Progenitor cell of endocrine pancreas (in vitro differentiated cells): ENCODE measurements around the gene SIGLEC5. TPM values are rescaled to one million over a fixed set of nuclear protein-coding genes. Genes with fewer than 3 reads are reported as not detected.

Source experiments
- DNase-seq: peaks from one replicate; pipeline ENCODE4 v3.0.0; 2021; ENCODE audit warnings: low spot score; ENCODE audit not compliant: unreplicated experiment
- H3K27ac Mint-ChIP-seq: 2 replicates; pipeline ENCODE4 v1.8.0; 2021; ENCODE audit warnings: mild to moderate bottlenecking, moderate library complexity, mixed read lengths
- H3K27me3 Mint-ChIP-seq: 2 replicates; pipeline ENCODE4 v1.8.0; 2021; ENCODE audit warnings: mixed read lengths
- H3K36me3 Mint-ChIP-seq: 2 replicates; pipeline ENCODE4 v1.8.0; 2022; ENCODE audit warnings: mixed read lengths; ENCODE audit not compliant: insufficient read depth
- H3K4me1 Mint-ChIP-seq: 2 replicates; pipeline ENCODE4 v1.8.0; 2021; ENCODE audit warnings: low read depth, mixed read lengths
- H3K4me3 Mint-ChIP-seq: 2 replicates; pipeline ENCODE4 v1.8.0; 2021; ENCODE audit warnings: low read depth, mild to moderate bottlenecking, moderate library complexity, mixed read lengths
- H3K9me3 Mint-ChIP-seq: 2 replicates; pipeline ENCODE4 v1.8.0; 2021; ENCODE audit warnings: low read depth, mixed read lengths
- CTCF ChIP-seq: fragments of 200-600 bp; sonication (generic); IDR thresholded peaks from one replicate; pipeline ENCODE4 v1.5.0; 2021; ENCODE audit warnings: antibody characterized with exemption, mild to moderate bottlenecking; ENCODE audit not compliant: unreplicated experiment
- total RNA-seq: library from RNA; stranded (reverse); gene quantifications from 2 replicates; pipeline ENCODE4 v1.2.1, GENCODE V29; 2021

SIGLEC5 gene
- total RNA-seq, 1 donor from 2014 or later = not detected

- no peak for DNase-seq
- TF ChIP-seq CTCF = no peak
- Mint-ChIP-seq H3K9me3 (peaks cover 46% of the 10 kb centered on the region), H3K36me3 (peaks cover 68% of the 10 kb centered on the region), H3K4me3 (no peak overlapping the region), H3K27me3 (no peaks in the 10 kb centered on the region), H3K4me1 (no peaks in the 10 kb centered on the region), H3K27ac (no peak overlapping the region)
Measured at GRCh38 chr19:51586799-51587198, 43.4 kb downstream of the SIGLEC5 start.

GRCh38 chr19:51586103-51586728 lies 44.0 kb downstream of the SIGLEC5 start:
- no peak overlapping the region for H3K27ac Mint-ChIP-seq
- H3K4me3 Mint-ChIP-seq = no peak overlapping the region
- H3K36me3 Mint-ChIP-seq = peaks cover 73% of the 10 kb centered on the region
- no peak for DNase-seq
- no peaks in the 10 kb centered on the region for H3K27me3 Mint-ChIP-seq
- no peak for TF ChIP-seq CTCF
- H3K9me3 Mint-ChIP-seq = peaks cover 46% of the 10 kb centered on the region
- no peaks in the 10 kb centered on the region for H3K4me1 Mint-ChIP-seq

- Mint-ChIP-seq H3K27ac (no peak overlapping the region), H3K27me3 (no peaks in the 10 kb centered on the region), H3K4me1 (peaks cover 6% of the 10 kb centered on the region), H3K36me3 (peaks cover 19% of the 10 kb centered on the region), H3K9me3 (no peaks in the 10 kb centered on the region), H3K4me3 (no peak overlapping the region)
- TF ChIP-seq CTCF = no peak
- DNase-seq = no peak
Measured at GRCh38 chr19:51576850-51577249, 53.4 kb downstream of the SIGLEC5 start.

GRCh38 chr19:51573331-51573730 lies 56.9 kb downstream of the SIGLEC5 start:
- H3K27ac Mint-ChIP-seq = no peak overlapping the region
- no peaks in the 10 kb centered on the region for H3K9me3 Mint-ChIP-seq
- H3K4me1 Mint-ChIP-seq = peaks cover 13% of the 10 kb centered on the region
- TF ChIP-seq CTCF = no peak
- H3K4me3 Mint-ChIP-seq = no peak overlapping the region
- peaks cover 5% of the 10 kb centered on the region for H3K27me3 Mint-ChIP-seq
- peaks cover 7% of the 10 kb centered on the region for H3K36me3 Mint-ChIP-seq
- DNase-seq = no peak

- no peak overlapping the region for H3K27ac Mint-ChIP-seq
- peaks cover 9% of the 10 kb centered on the region for H3K27me3 Mint-ChIP-seq
- DNase-seq = no peak
- TF ChIP-seq CTCF = no peak
- peaks cover 7% of the 10 kb centered on the region for H3K36me3 Mint-ChIP-seq
- no peak overlapping the region for H3K4me3 Mint-ChIP-seq
- no peaks in the 10 kb centered on the region for H3K9me3 Mint-ChIP-seq
- H3K4me1 Mint-ChIP-seq = peaks cover 13% of the 10 kb centered on the region
Measured at GRCh38 chr19:51572908-51573307, 57.3 kb downstream of the SIGLEC5 start.
